ENCODE measurements around the gene RBM34. TPM values are rescaled to one million over a fixed set of nuclear protein-coding genes. Genes with fewer than 3 reads are reported as not detected.

RBM34 gene
- total RNA-seq, 2 donors from 2014 or later: 37.0 to 59.8 TPM

GRCh38 chr1:235113183-235113917 is 47.7 kb downstream of the RBM34 start:
- H3K9me3 ChIP-seq: no peaks in the 10 kb centered on the region
- H3K27me3 ChIP-seq (replicated peaks; ENCODE audit: insufficient read depth): no peaks in the 10 kb centered on the region
- no peak for TF ChIP-seq CTCF (IDR thresholded peaks at IDR 0.05)
- DNase-seq (ENCODE audit: low spot score) (no peak), ATAC-seq (ENCODE audit: insufficient number of reproducible peaks, low FRiP score, low read depth) (no peak)
- H3K36me3 ChIP-seq: peaks cover 50% of the 10 kb centered on the region
- H3K4me1 ChIP-seq (ENCODE audit: control insufficient read depth in 1 of 2, low read depth in 2 of 2): no peaks in the 10 kb centered on the region
- H3K27ac ChIP-seq: no peak overlapping the region
- H3K4me3 ChIP-seq: no peak overlapping the region

- Histone ChIP-seq H3K36me3 (peaks cover 45% of the 10 kb centered on the region), H3K4me1 (ENCODE audit: control insufficient read depth in 1 of 2, low read depth in 2 of 2) (no peaks in the 10 kb centered on the region), H3K4me3 (no peak overlapping the region), H3K9me3 (no peaks in the 10 kb centered on the region), H3K27me3 (replicated peaks; ENCODE audit: insufficient read depth) (no peaks in the 10 kb centered on the region), H3K27ac (no peak overlapping the region)
- DNase-seq (ENCODE audit: low spot score) (no peak), ATAC-seq (ENCODE audit: insufficient number of reproducible peaks, low FRiP score, low read depth) (no peak)
- no peak for TF ChIP-seq CTCF (IDR thresholded peaks at IDR 0.05)
Observed at GRCh38 chr1:235112297-235113182, 48.5 kb downstream of the RBM34 start.

- Histone ChIP-seq H3K9me3 (no peaks in the 10 kb centered on the region), H3K27ac (no peak overlapping the region), H3K27me3 (replicated peaks; ENCODE audit: insufficient read depth) (no peaks in the 10 kb centered on the region), H3K4me1 (ENCODE audit: control insufficient read depth in 1 of 2, low read depth in 2 of 2) (no peaks in the 10 kb centered on the region), H3K4me3 (no peak overlapping the region), H3K36me3 (peaks cover 37% of the 10 kb centered on the region)
- DNase-seq (ENCODE audit: low spot score) (no peak), ATAC-seq (ENCODE audit: insufficient number of reproducible peaks, low FRiP score, low read depth) (no peak)
- TF ChIP-seq CTCF (IDR thresholded peaks at IDR 0.05): no peak
Observed at GRCh38 chr1:235111107-235111506, 49.9 kb downstream of the RBM34 start.

GRCh38 chr1:235108876-235109275 is 52.2 kb downstream of the RBM34 start:
- H3K4me3 ChIP-seq: no peak overlapping the region
- no peaks in the 10 kb centered on the region for H3K27me3 ChIP-seq (replicated peaks; ENCODE audit: insufficient read depth)
- H3K27ac ChIP-seq: no peak overlapping the region
- H3K4me1 ChIP-seq (ENCODE audit: control insufficient read depth in 1 of 2, low read depth in 2 of 2): peaks cover 0 to 4% of the 10 kb centered on the region in 2 donors
- no peak for TF ChIP-seq CTCF (IDR thresholded peaks at IDR 0.05)
- H3K9me3 ChIP-seq: no peaks in the 10 kb centered on the region
- ATAC-seq (ENCODE audit: insufficient number of reproducible peaks, low FRiP score, low read depth): no peak
- no peak for DNase-seq (ENCODE audit: low spot score)
- H3K36me3 ChIP-seq: peaks cover 31% of the 10 kb centered on the region

- Histone ChIP-seq H3K4me1 (ENCODE audit: control insufficient read depth in 1 of 2, low read depth in 2 of 2) (peaks cover 0 to 4% of the 10 kb centered on the region in 2 donors), H3K27ac (no peak overlapping the region), H3K9me3 (no peaks in the 10 kb centered on the region), H3K4me3 (no peak overlapping the region), H3K36me3 (peaks cover 26% of the 10 kb centered on the region), H3K27me3 (replicated peaks; ENCODE audit: insufficient read depth) (no peaks in the 10 kb centered on the region)
- no peak for TF ChIP-seq CTCF (IDR thresholded peaks at IDR 0.05)
- DNase-seq (ENCODE audit: low spot score) (no peak), ATAC-seq (ENCODE audit: insufficient number of reproducible peaks, low FRiP score, low read depth) (no peak)
Observed at GRCh38 chr1:235108185-235108593, 52.9 kb downstream of the RBM34 start.
